Measurements from ENCODE around the gene ADCY2.

DNA sequence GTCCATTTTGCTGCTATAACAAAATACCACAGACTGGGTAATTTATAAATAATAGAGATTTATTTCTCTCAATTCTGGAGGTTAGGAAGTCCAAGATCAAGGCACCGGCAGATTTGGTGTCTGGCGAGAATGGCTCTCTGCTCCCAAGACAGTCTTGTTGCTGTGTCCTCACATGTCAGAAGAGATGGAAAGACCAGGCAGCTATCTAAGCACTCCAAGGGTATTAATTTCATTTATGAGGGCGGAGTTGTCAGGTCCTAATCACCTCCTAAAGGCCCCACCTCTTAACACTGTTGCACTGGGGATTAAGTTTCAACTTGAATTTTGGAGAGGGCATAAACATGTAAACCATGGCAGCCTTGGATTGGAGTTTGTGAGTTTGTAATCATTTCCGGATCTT, 30.3 kb downstream of the ADCY2 start:
- TF ChIP-seq CTCF (IDR thresholded peaks at IDR 0.05) = no peak
- no peak for TF ChIP-seq POLR2A (IDR thresholded peaks at IDR 0.05)
- no peak for TF ChIP-seq EP300 (IDR thresholded peaks at IDR 0.05)
